Activated CD4-positive, alpha-beta T cell treated with anti-CD3 and anti-CD28 coated beads, Interleukin-2, amount 50 U/mL, for 24 hours (primary cell): Measurements from ENCODE around the gene RPL10.
A peak's percentile ranks its signal among the peaks of the same experiment; 100 is the strongest.

Experiments
- DNase-seq, 2 donors: peaks; one replicate each; pipeline ENCODE4 v3.0.0-alpha.2; 2020; ENCODE audit warnings: low read depth in 1 of 2, low spot score in 1 of 2

Gene RPL10

GRCh38 chrX:154397888-154398667 lies at the start of gene RPL10:
TSS of gene RPL10 (plus strand) at chrX:154398377. CDS start at chrX:154398520, 143 bp downstream.
- DNase-seq: peak; percentile 73 to 87

DNA sequence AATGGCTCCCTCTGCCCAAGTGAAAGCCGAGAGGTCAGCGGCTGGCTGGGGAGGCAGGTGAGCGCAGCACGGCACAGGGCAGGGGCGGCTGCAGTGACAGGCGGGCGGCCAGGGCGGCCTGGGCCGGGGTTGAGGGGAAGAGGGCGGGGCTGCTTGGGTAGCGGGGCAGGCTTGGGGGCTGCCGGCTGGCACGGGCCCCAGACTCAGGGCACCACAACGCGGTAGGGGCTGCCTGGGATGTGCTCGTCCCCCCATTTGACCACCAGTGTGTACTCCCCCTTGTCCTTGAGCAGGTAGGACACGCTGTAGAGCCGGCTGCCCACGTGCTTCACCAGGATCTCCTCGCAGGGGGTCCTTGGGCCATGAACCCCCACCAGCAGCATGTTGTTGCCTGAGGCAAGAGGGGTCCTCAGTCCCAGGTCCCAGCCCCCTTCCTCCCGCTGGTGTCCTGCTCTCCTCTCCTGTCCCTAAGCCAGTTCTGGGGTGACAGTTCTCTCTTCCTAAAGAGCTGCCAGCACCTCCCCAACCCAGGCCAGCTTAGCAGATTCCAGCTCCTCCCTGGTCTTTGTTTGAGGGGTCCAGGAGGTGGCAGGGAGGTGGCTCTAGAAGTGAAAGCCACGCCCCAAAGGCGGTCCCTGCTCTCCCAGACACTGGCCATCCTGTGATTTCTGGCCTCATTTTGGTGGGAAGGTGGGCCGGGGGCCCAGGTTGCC lies 49.4 kb upstream of the RPL10 start:
- no peak for DNase-seq

DNA sequence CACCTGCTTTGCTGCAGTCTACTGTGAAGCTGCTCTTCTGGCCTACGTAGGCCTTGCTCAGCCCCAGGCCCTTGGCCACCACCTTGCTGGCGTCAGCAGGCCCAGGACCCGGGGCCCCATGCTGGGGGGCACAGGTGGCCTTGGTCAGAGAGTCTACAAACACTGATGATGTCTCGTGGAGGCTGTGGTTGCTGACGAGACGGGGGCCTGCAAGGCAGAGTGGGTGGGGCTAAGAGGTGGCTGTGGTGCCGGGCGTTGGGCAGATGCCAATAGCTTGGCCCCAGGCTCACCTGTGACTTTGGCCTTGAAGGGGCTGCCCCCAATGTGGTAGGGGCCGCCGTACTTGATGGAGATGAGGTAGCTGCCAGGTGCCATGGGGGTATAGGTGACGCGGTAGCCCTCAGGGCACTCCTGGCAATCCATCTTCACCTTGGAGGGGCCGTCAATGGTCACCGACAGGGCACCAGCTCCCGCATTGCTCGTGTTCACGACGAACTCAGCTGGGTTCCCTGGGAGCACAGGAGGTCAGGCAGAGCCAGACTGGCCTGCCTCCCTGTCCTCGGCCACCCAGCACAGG lies 48.7 kb upstream of the RPL10 start:
- DNase-seq: no peak

DNA sequence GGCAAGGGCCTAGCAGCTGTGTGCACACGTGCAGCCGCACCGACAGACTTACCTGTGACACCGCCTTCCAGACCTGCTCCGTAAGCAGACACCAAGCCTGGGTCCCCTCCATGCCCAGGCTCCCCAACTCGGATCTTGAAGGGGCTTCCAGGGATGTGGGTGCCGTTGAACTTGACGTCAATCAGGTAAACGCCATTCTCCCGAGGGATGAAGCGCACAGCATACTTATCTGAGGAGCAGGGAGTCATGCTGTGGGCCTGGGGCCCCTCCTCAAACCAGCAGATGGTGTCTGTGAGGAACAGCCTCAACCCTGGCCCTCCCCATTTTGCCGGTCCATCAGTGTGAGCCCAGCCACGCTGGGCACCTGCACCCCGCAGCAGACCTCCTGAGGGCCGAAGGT lies 48.2 kb upstream of the RPL10 start:
- no peak for DNase-seq

- DNase-seq: no peak
Observed at GRCh38 chrX:154350429-154351182, 47.6 kb upstream of the RPL10 start.

DNA sequence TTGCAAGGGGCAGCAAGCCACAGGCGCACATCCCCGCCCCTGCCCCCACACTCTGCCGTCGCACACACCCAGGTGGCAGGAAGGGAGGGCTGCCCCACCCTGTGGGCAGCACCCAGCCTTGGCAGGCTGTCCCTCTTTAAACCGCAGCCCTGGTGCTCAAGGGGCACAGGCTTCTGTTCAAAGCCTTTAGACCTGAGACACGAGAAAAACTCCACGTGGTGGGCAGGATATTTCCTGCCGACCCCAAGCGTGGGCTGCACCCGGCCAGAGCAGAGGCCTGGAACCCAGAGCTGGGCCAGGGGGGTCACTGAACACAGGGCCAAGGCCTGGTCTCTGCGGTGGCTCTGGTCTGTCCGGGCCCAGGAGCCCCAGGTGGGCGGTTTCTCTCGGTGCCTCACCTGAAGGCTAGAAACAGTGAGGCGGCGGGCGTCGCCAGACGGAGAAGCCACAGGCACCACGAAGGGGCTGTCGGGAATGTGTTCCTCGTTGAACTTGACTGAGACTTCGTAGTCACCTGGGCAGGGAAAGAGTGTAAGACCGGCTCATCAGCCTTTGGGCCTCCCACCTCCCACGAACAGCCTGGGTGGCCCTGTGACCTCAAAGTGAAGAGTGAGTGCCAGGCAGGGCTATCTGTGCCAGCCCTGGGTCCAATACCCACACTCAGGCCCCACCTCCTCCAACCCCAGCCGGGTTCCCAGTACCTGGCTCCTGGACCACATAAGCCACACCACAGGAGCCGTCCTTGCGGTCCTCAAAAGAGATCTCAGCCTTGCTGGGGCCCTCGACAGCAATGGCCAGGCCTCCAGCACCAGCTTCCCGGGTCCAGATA lies 46.8 kb upstream of the RPL10 start:
- DNase-seq: no peak

DNA sequence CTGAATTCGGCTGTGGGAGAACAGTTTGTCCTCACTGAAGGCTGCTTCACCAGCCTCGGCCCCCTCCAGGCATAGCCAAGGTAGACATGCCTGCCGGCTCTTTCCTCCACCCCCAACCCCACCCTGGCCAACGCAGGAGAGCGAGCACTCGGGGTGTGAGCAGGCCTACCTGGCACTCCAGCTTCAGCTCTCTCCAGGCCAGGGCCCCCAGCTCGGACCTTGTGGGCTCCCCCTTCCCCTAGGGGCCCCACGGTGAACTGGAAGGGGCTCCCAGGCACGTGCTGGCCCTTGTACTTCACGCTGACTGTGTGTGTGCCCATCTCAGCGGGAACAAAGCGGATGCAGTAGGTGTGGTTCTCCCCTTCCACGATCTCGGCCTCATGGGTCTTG lies 46.2 kb upstream of the RPL10 start:
- no peak for DNase-seq

DNA sequence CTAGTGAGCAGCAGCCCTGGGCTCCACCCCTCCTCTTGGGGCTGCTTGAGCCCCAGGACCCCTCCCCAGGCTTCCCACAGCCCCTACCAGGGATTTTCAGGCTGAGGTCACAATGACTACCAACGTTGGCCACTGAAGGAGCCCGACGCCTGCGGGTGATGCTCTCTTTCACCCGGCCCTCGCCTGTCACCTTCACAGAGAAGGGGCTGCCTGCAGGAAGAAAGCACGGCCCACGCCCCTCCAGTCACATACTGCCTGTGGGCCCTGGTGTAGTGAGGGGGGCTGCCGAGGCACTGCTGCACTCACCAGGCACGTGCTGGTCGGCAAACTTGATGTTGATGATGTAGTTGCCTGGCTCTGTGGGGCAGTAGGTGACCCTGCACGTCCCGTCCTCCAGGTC lies 45.7 kb upstream of the RPL10 start:
- DNase-seq: no peak

GRCh38 chrX:154353172-154353843 lies 44.9 kb upstream of the RPL10 start:
- DNase-seq: no peak

GRCh38 chrX:154354013-154354412 lies 44.2 kb upstream of the RPL10 start:
- DNase-seq: no peak

GRCh38 chrX:154354516-154354915 lies 43.7 kb upstream of the RPL10 start:
- no peak for DNase-seq

- DNase-seq: no peak
Observed at GRCh38 chrX:154355094-154355775, 42.9 kb upstream of the RPL10 start.

GRCh38 chrX:154355776-154356140 lies 42.4 kb upstream of the RPL10 start:
- DNase-seq: no peak

DNA sequence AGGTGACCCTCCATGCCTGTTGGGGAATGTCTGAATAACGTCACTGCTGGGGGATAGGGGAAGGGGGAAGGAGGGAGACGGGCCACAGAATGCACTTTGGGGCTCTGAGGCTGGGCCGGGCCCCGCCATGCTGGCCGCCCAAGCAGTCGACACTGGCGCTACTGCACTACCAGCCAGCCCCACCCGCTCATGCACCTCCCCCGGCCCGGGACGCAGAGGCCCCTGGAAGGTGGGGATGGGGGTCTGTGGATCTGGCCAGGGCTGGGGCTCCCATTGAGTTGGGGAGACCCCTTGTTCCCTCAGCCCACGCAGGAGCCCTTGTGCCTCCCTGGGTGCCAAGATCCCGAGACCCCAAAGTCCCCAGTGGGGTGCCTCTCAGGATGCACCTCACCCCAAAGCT lies 41.6 kb upstream of the RPL10 start:
- DNase-seq: no peak

- DNase-seq: no peak
Observed at GRCh38 chrX:154357205-154357604, 41.0 kb upstream of the RPL10 start.

DNA sequence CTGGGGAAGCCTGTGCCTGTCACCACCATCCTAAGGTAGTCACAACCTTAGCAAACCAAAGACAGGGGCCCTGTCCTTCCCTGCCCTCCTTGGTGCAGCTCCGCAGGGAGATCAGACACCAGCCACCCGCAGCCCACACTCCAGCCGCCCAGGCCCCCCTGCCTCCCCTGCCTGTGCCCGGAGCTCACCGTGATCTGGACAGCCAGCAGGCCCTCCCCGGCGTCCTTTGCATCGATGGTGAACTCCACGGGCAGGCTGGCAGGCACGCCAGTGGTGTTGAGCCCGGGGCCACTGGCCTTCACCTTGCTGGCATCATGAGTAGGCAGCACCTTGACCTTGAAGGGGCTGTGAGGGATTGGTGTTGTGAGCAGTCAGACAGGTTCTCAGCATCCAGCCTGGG lies 40.2 kb upstream of the RPL10 start:
- DNase-seq: no peak

DNA sequence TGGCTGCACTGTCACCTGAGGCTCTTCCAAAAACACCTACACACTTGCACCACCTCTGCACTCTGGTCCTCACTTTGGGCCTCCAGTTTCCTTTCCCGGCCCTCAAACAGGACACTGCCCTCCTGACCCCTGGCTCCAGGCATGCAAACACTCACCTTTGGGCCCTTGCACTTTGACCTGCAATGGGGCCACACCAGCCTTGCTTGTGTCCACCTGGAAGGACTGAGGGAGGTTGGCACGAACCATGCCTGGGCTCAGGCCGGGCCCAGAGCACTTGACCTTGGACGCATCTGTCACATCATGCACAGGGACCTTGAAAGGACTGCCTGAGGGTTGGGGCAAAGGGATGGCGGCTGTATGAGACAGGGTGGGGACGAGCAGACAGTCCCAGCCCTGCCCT lies 39.3 kb upstream of the RPL10 start:
- DNase-seq: no peak

DNA sequence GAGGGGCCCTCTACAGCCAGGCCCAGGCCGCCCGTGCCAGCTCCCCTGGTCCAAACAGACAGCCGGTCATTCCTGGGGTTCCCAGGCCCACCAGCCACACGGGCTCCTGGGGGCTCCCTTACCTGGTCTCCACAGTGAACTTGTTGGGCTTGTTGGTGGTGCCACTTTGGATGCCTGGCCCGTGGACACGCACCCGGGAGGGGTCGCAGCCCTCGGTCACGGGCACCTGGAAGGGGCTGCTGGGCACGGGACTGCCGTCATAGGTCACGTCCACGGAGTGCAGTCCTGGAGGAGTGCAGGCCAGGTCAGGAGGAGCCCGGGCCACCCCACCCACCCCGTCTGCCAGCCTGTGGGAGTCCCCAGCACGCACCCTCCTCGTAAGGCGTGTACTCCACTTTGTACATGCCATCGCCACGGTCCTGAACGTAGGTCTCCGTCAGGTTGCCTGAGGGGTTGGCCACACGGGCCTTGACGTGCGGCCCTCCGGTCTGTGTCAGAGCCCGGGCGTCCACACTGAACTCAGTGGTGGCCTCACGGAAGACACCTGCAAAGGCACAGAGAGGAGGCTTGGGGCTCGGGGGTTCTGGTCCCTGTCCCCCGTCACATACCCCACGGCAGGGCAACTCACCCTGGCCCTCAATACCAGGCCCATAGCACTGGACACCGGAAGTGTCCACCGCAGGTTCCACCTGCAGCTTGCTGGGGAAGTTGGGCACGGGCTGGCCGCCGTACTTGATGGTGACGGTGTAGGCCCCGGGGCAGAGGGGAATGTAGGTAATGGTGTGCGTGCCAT lies 38.6 kb upstream of the RPL10 start:
- no peak for DNase-seq

DNA sequence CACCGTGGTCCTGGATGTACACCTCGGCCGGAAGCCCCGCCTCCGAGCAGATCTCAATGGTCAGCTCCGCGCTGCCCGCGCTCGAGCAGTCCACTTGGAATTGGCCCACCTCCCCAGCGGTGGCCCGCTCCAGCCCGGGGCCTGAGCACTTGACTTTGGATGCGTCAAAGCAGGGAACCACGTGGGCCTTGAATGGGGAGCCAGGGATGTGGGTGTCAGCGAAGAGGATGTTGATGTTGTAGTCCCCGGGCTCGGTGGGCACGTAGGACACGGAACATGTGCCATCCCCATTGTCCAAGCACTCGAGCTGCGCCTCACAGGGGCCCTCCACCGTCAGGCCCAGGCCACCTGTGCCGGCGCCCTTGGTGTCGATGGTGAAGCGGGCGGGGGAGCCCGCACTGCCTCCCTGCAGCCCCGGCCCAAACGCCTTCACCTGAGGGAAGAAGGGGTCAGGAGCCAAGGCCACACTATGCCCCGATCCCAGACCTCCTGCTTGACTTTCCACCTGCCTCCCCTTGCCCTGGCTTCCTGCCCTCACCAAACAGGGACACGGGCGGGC lies 37.9 kb upstream of the RPL10 start:
- DNase-seq: no peak
